AG09309 (cell line): ENCODE results near the gene MED12L.

Experiments
- DNase-seq: peaks from one replicate; pipeline ENCODE4 v3.0.0-alpha.2; 2010; ENCODE audit warnings: low read depth
- H3K4me3 ChIP-seq: 2 replicates; pipeline ENCODE4 v1.5.1; 2011; ENCODE audit warnings: mild to moderate bottlenecking, low read depth, low read length, moderate library complexity; ENCODE audit not compliant: control insufficient read depth
- CTCF ChIP-seq: IDR thresholded peaks from 2 replicates; pipeline ENCODE4 v1.5.1; 2011; ENCODE audit warnings: mild to moderate bottlenecking, low read depth, low read length, inconsistent platforms; ENCODE audit not compliant: insufficient read depth, control insufficient read depth; ENCODE audit errors: missing control alignments

The MED12L gene

GRCh38 chr3:151182349-151183079 is 97.0 kb downstream of the MED12L start:
- DNase-seq: no peak
- no peak for TF ChIP-seq CTCF
- H3K4me3 ChIP-seq: no peak overlapping the region

GRCh38 chr3:151183265-151183671 is 97.8 kb downstream of the MED12L start:
- TF ChIP-seq CTCF: no peak
- H3K4me3 ChIP-seq: no peak overlapping the region
- no peak for DNase-seq

- no peak for DNase-seq
- H3K4me3 ChIP-seq: no peak overlapping the region
- TF ChIP-seq CTCF: no peak
These were observed 105.6 kb downstream of the MED12L start for GRCh38 chr3:151191095-151191494.

- no peak for DNase-seq
- TF ChIP-seq CTCF: no peak
- H3K4me3 ChIP-seq: no peak overlapping the region
These were observed 107.1 kb downstream of the MED12L start for GRCh38 chr3:151192545-151192944.

GRCh38 chr3:151195826-151196225 is 110.4 kb downstream of the MED12L start:
- no peak overlapping the region for H3K4me3 ChIP-seq
- DNase-seq: no peak
- no peak for TF ChIP-seq CTCF

GRCh38 chr3:151196434-151196833 is 111.0 kb downstream of the MED12L start:
- no peak overlapping the region for H3K4me3 ChIP-seq
- TF ChIP-seq CTCF: no peak
- DNase-seq: no peak
